PC-3 (cell line): ENCODE data around the gene UTRN. TPM values are rescaled to one million over a fixed set of nuclear protein-coding genes. Genes with fewer than 3 reads are reported as not detected.
A peak's percentile ranks its signal among the peaks of the same experiment; 100 is the strongest.

Experiments
- ATAC-seq: fragments of 200-7000 bp; cut with Tn5 transposase; 2 replicates; pipeline ENCODE4 v1.9.1; 2020; ENCODE audit warnings: mild to moderate bottlenecking, moderate library complexity
- BruUV-seq: library from RNA; stranded (reverse); fragments of 400-500 nt; replicated peaks from 2 replicates; lab custom pipeline; 2021; lab: Mats Ljungman, UMichigan
- CTCF ChIA-PET: fragments of 300-600 bp; sonication (Branson Sonifier 250); formaldehyde crosslinking; loops from one replicate; lab custom pipeline; 2022; ENCODE audit warnings: antibody characterized with exemption; lab: Charles Lee
- POLR2A ChIA-PET: fragments of 300-600 bp; sonication (Branson Sonifier 250); formaldehyde crosslinking; loops from one replicate; lab custom pipeline; 2022; ENCODE audit warnings: antibody characterized with exemption; ENCODE audit not compliant: unreplicated experiment; lab: Charles Lee
- DNase-seq: peaks from one replicate; pipeline ENCODE4 v3.0.0-alpha.2; 2015
- H2AFZ ChIP-seq: fragments of 300-600 bp; sonication (generic); 2 replicates; pipeline ENCODE4 v1.6.0; 2016; ENCODE audit warnings: antibody characterized with exemption, low read length
- H3F3A ChIP-seq: fragments of 300-600 bp; sonication (generic); one replicate; pipeline ENCODE4 v1.6.0; 2017; ENCODE audit warnings: antibody characterized with exemption, low read length, control low read depth, mild to moderate bottlenecking; ENCODE audit not compliant: unreplicated experiment
- H3K27ac ChIP-seq: fragments of 300-600 bp; sonication (generic); 2 replicates; pipeline ENCODE4 v1.5.1; 2016; ENCODE audit warnings: mild to moderate bottlenecking, low read length
- H3K27me3 ChIP-seq: fragments of 300-600 bp; sonication (generic); 2 replicates; pipeline ENCODE4 v1.6.1; 2016; ENCODE audit warnings: low read length, mixed read lengths
- H3K36me3 ChIP-seq: fragments of 300-600 bp; sonication (generic); 2 replicates; pipeline ENCODE4 v1.6.1; 2016; ENCODE audit warnings: low read depth, mixed run types, low read length, mixed read lengths
- H3K4me1 ChIP-seq: fragments of 300-600 bp; sonication (generic); 2 replicates; pipeline ENCODE4 v1.5.1; 2016; ENCODE audit warnings: low read length; ENCODE audit not compliant: insufficient read depth
- H3K4me2 ChIP-seq: fragments of 300-600 bp; sonication (generic); 2 replicates; pipeline ENCODE4 v1.6.0; 2016; ENCODE audit warnings: low read length
- H3K4me3 ChIP-seq: fragments of 300-600 bp; sonication (generic); 2 replicates; pipeline ENCODE4 v1.5.1; 2016; ENCODE audit warnings: mild to moderate bottlenecking, low read length, mixed read lengths
- H3K79me2 ChIP-seq: fragments of 300-600 bp; sonication (generic); 2 replicates; pipeline ENCODE4 v1.6.1; 2017; ENCODE audit warnings: low read length, mixed read lengths
- H3K9ac ChIP-seq: fragments of 300-600 bp; sonication (generic); 2 replicates; pipeline ENCODE4 v1.6.0; 2016; ENCODE audit warnings: mild to moderate bottlenecking, low read length
- H3K9me2 ChIP-seq: fragments of 300-600 bp; sonication (generic); replicated peaks from 2 replicates; pipeline ENCODE4 v1.6.1; 2016; ENCODE audit warnings: mixed run types, low read length, mixed read lengths
- H3K9me3 ChIP-seq: fragments of 300-600 bp; sonication (generic); 2 replicates; pipeline ENCODE4 v1.6.1; 2016; ENCODE audit warnings: low read length, mixed read lengths
- H4K20me1 ChIP-seq: fragments of 300-600 bp; sonication (generic); 2 replicates; pipeline ENCODE4 v1.6.1; 2016; ENCODE audit warnings: low read length, mixed read lengths
- CTCF ChIP-seq: fragments of 300-600 bp; sonication (generic); conservative IDR thresholded peaks from 2 replicates; pipeline ENCODE4 v1.5.1; 2017; ENCODE audit warnings: antibody characterized with exemption, low read depth, mild to moderate bottlenecking, low read length
- EZH2 ChIP-seq: fragments of 300-600 bp; sonication (generic); IDR thresholded peaks from one replicate; pipeline ENCODE4 v1.6.1; 2017; ENCODE audit warnings: antibody characterized with exemption, mild to moderate bottlenecking, low read length; ENCODE audit not compliant: unreplicated experiment
- EZH2phosphoT487 ChIP-seq: fragments of 300-600 bp; sonication (generic); IDR thresholded peaks from 2 replicates; pipeline ENCODE4 v1.6.1; 2018; ENCODE audit warnings: mild to moderate bottlenecking, antibody characterized with exemption, low read length, borderline replicate concordance
- intact Hi-C: fragments of 100-400 bp; cut with micrococcal nuclease; formaldehyde crosslinking; loops from 2 replicates; pipeline ENCODE4 v1.9.0; 2023
- total RNA-seq: library from RNA; depleted of rRNA; stranded (reverse); fragments of >200 nt; gene quantifications from 2 replicates; pipeline ENCODE4 v1.2.3, GENCODE V29; 2014

UTRN gene
- total RNA-seq, 1 experiment from 2014 or later, result 58.3 TPM

- H3K27ac ChIP-seq, result peak overlapping the region; percentile 94
- intact Hi-C loops, result loop anchor here (1.0 kb wide), 1 partner anchor 19 kb away; no protein-coding TSS in a partner anchor
- BruUV-seq, result TSS peak; percentile 34
Observed at GRCh38 chr6:144283646-144284477, 1.3 kb upstream of the UTRN start.

GRCh38 chr6:144284478-144284782 lies 705 bp upstream of the UTRN start:
- Histone ChIP-seq H3K4me1 (peaks cover 14% of the 10 kb centered on the region), H3K4me3 (peak overlapping the region; percentile 92), H2AFZ (peak overlapping the region; percentile 78), H4K20me1 (no peaks in the 10 kb centered on the region), H3K27ac (peak overlapping the region; percentile 94), H3K9me2 (no peaks in the 10 kb centered on the region), H3K79me2 (peaks cover 37% of the 10 kb centered on the region), H3F3A (no peaks in the 10 kb centered on the region), H3K9ac (peak overlapping the region; percentile 94), H3K4me2 (peak overlapping the region; percentile 81), H3K9me3 (no peaks in the 10 kb centered on the region), H3K27me3 (no peaks in the 10 kb centered on the region), H3K36me3 (no peaks in the 10 kb centered on the region)
- no TSS peak for BruUV-seq
- intact Hi-C loops, result loop anchor here (1.0 kb wide), 1 partner anchor 19 kb away; no protein-coding TSS in a partner anchor
- ChIA-PET POLR2A (no interaction called here), CTCF (no interaction called here)
- peak; percentile 79 for DNase-seq
- no peak for TF ChIP-seq EZH2
- TF ChIP-seq EZH2phosphoT487, result no peak
- TF ChIP-seq CTCF, result no peak
- ATAC-seq, result no peak

More at GRCh38 chr6:144283646-144284477, 1.3 kb upstream of the UTRN start:
- peak overlapping the region; percentile 92 for H3K4me3 ChIP-seq
- H3K79me2 ChIP-seq, result peaks cover 32% of the 10 kb centered on the region
- POLR2A ChIA-PET, result interaction anchor here (0.6 kb wide), 1 partner anchor 163 kb away, joined by 5 read pairs; no protein-coding TSS in a partner anchor
- H3K27me3 ChIP-seq, result no peaks in the 10 kb centered on the region
- H2AFZ ChIP-seq, result peak overlapping the region; percentile 78
- no peaks in the 10 kb centered on the region for H3K36me3 ChIP-seq
- H3K4me2 ChIP-seq, result peak overlapping the region; percentile 81
- no peaks in the 10 kb centered on the region for H4K20me1 ChIP-seq
- H3K9me2 ChIP-seq, result no peaks in the 10 kb centered on the region
- peak overlapping the region; percentile 94; the same call in 1 of the 2 replicates for H3K9ac ChIP-seq
- peaks cover 18% of the 10 kb centered on the region for H3K4me1 ChIP-seq
- peak; percentile 52 for DNase-seq
- CTCF ChIA-PET, result interaction anchor here (0.6 kb wide), 1 partner anchor 188 kb away, joined by 4 read pairs; no protein-coding TSS in a partner anchor
- TF ChIP-seq CTCF, result peak; percentile 35; the same call in 1 of the 2 replicates
- no peak for TF ChIP-seq EZH2
- H3K9me3 ChIP-seq, result no peaks in the 10 kb centered on the region
- no peaks in the 10 kb centered on the region for H3F3A ChIP-seq
- no peak for ATAC-seq

GRCh38 chr6:144285548-144285797 lies 338 bp downstream of the UTRN start:
- BruUV-seq, result no TSS peak
- no peaks in the 10 kb centered on the region for H3K27me3 ChIP-seq

More at GRCh38 chr6:144285548-144285797, 338 bp downstream of the UTRN start:
- Histone ChIP-seq H3K4me3 (peak overlapping the region; percentile 92), H3F3A (no peaks in the 10 kb centered on the region), H3K9me3 (no peaks in the 10 kb centered on the region), H4K20me1 (no peaks in the 10 kb centered on the region), H3K9me2 (no peaks in the 10 kb centered on the region), H3K4me1 (peaks cover 14% of the 10 kb centered on the region), H3K9ac (peak overlapping the region; percentile 94), H3K36me3 (peaks cover 2% of the 10 kb centered on the region; the same call in 1 of the 2 replicates), H3K79me2 (peaks cover 48% of the 10 kb centered on the region), H2AFZ (peak overlapping the region; percentile 78), H3K4me2 (peak overlapping the region; percentile 81), H3K27ac (peak overlapping the region; percentile 94)
- DNase-seq (peak; percentile 14), ATAC-seq (no peak)
- intact Hi-C loops, result loop anchor here (5.0 kb wide), 1 partner anchor 178 kb away; no protein-coding TSS in a partner anchor
- TF ChIP-seq CTCF (no peak), EZH2phosphoT487 (no peak), EZH2 (no peak)
- ChIA-PET POLR2A (interaction anchor here (0.9 kb wide), 1 partner anchor 69 kb away, joined by 12 read pairs; no protein-coding TSS in a partner anchor), CTCF (interaction anchor here (0.8 kb wide), 1 partner anchor 20 kb away, joined by 3 read pairs; no protein-coding TSS in a partner anchor)
